HG03575 (cell line): ENCODE results near the gene IGF2R.

Experiments used
- ATAC-seq: cut with Tn5 transposase; IDR thresholded peaks from one replicate; pipeline ENCODE4 v1.9.1; 2021; ENCODE audit not compliant: unreplicated experiment, insufficient number of reproducible peaks, low FRiP score; ENCODE audit errors: extremely low read depth

Gene IGF2R

GRCh38 chr6:160060221-160060620, 91.3 kb downstream of the IGF2R start:
- ATAC-seq, result no peak

GRCh38 chr6:160060920-160061447, 92.1 kb downstream of the IGF2R start:
- ATAC-seq, result no peak

GRCh38 chr6:160063771-160064413, 95.0 kb downstream of the IGF2R start:
- ATAC-seq, result no peak

- no peak for ATAC-seq
Observed at GRCh38 chr6:160065200-160065599, 96.3 kb downstream of the IGF2R start.

GRCh38 chr6:160067564-160067963, 98.7 kb downstream of the IGF2R start:
- no peak for ATAC-seq

- no peak for ATAC-seq
Observed at GRCh38 chr6:160068346-160068745, 99.5 kb downstream of the IGF2R start.

- peak; percentile 96 for ATAC-seq
Observed at GRCh38 chr6:160069050-160069454, 100.2 kb downstream of the IGF2R start.

GRCh38 chr6:160069459-160069858, 100.6 kb downstream of the IGF2R start:
- no peak for ATAC-seq

GRCh38 chr6:160070427-160070826, 101.5 kb downstream of the IGF2R start:
- no peak for ATAC-seq

- no peak for ATAC-seq
Observed at GRCh38 chr6:160070831-160071230, 101.9 kb downstream of the IGF2R start.

GRCh38 chr6:160071805-160072690, 103.2 kb downstream of the IGF2R start:
- ATAC-seq, result no peak

GRCh38 chr6:160073272-160073671, 104.4 kb downstream of the IGF2R start:
- ATAC-seq, result no peak

GRCh38 chr6:160076009-160076408, 107.1 kb downstream of the IGF2R start:
- ATAC-seq, result no peak

GRCh38 chr6:160077024-160077423, 108.1 kb downstream of the IGF2R start:
- ATAC-seq, result no peak

- ATAC-seq, result no peak
Observed at GRCh38 chr6:160077526-160077925, 108.6 kb downstream of the IGF2R start.

- no peak for ATAC-seq
Observed at GRCh38 chr6:160078883-160079685, 110.2 kb downstream of the IGF2R start.

GRCh38 chr6:160079686-160080043, 110.8 kb downstream of the IGF2R start:
- ATAC-seq, result no peak

- no peak for ATAC-seq
Observed at GRCh38 chr6:160080097-160080496, 111.2 kb downstream of the IGF2R start.

GRCh38 chr6:160081398-160081797, 112.5 kb downstream of the IGF2R start:
- ATAC-seq, result no peak
